Urothelium cell line (cell line): ENCODE results near the gene KAT8.
A peak's percentile ranks its signal among the peaks of the same experiment; 100 is the strongest.
"Not testable (repeated sequence)": the region's sequence is repeated elsewhere in the genome, so short reads cannot be mapped to it uniquely, and the experiment has no call there.

ENCODE experiments used
- DNase-seq: peaks from one replicate; pipeline ENCODE4 v3.0.0; 2011; ENCODE audit warnings: low spot score, mixed read lengths
- FAIRE-seq: peaks from 2 replicates; lab custom pipeline; 2011; peaks lifted over from hg19 to GRCh38; lab: Jason Lieb, UNC

The KAT8 gene

DNA sequence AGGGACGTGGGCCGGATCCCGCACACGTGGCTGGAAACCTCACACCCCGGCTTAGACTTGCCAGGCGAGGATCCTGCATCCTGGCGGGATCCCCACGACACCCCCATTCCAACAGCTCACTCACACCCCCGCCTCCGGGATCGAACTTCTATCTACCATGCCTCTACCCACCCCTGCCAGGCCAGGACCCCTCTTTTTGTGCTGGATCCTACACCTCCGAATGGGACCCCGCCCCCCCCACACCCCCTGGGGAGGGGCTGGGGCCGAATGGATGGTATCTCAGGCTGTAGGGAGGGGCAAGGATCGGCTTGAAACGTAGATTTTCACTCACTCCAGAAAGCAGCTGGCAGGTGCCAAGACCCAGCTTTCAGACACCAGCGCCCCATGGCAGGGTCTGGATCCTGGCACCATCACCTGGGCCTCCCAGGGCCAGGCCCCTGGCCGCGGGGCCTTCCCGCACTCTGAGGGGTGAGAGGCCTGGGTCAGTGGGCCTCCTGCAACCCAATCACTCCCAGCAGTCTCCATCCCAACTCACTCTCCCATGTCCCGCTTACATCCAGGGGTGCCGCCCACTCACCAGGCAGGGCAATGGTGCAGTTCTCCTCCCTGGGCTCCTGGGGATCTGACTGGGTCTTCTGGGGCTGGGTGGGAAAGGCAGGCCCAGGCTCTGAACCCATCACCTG, 25.7 kb downstream of the KAT8 start:
- FAIRE-seq (no peak), DNase-seq (no peak)

DNA sequence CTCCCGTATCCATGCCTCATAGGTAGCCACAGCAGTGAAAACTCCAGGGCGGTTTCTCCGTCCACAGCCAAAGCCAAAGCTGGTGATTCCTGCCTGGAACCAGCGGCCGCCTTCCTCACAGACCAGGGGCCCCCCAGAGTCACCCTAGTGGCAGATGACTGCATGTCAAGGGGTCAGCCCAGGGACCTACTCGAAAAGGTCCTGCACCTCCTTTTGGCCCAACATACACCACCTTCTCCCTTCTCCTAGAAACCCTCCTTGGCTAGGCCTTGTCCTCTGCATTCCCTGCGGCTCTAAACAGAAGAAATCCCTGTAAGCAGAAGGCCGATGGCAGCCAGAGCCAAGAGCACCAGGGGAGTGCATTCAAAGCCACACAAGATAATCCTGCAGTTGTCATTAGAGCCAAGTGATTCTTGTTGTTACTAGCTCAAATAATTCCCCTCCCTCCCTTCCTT, 26.3 kb downstream of the KAT8 start:
- no peak for FAIRE-seq
- DNase-seq, result no peak

DNA sequence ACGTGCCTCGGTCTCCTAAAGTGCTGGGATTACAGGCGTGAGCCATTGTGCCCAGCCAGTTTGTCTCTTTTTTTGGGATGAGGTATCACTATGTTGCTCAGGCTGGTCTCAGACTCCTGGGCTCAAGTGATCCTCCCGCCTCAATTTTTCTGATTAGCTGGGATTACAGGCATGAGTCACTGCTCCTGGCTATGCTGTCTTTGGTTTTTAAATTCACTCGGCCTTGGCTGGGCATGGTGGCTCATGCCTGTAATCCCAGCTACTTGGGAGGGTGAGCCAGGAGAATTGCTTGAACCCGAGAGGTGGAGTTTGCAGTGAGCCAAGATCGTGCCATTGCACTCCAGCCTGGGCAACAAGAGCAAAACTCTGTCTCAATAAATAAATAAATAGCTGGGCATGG, 27.0 kb downstream of the KAT8 start:
- DNase-seq, FAIRE-seq: not testable (repeated sequence)

DNA sequence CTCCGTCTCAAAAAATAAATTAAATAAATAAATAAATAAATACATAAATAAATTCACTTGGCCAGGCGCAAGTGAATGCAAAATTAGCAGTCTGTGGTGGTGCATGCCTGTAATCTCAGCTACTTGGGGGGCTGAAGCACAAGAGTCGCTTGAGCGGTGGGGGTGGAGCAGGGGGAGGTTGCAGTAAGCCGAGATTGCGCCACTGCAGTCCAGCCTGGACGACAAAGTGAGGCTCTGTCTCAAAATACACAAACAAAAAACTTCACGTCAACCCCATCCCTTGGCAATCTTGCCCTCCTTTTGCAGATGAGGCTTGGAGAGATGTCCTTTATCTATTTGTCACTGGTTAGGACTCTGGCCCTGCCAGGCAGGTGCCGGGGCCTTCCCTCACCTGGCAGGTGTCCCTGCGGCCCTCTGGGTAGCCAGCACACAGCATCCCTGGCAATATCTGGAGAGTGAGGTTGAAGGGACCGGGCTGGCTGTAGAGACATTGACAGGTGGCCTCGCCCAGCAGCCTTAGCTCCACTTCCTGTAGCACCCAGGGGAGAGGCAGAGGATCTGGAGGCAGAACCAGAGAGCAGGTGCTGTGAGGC, 28.0 kb downstream of the KAT8 start:
- DNase-seq, result no peak
- FAIRE-seq, result no peak

DNA sequence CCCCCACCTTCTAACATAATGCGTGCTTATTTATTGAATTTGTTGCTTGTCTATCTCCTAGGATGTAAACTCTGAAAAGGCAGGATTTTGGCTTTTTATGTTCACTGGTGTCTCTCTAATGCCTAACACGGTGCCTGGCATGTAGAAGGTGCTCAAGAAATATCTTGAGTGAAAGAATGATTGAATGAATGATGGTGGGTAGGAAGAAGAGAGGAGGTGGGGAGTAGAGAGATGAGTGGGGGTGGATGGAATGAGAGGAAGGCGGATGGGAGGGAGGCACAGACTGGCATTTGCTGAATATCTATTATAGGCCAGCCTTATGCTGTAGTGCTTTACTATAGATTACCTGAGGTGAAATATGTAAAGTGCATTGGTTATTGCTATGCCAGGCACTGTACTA, 30.1 kb downstream of the KAT8 start:
- FAIRE-seq, result no peak

DNA sequence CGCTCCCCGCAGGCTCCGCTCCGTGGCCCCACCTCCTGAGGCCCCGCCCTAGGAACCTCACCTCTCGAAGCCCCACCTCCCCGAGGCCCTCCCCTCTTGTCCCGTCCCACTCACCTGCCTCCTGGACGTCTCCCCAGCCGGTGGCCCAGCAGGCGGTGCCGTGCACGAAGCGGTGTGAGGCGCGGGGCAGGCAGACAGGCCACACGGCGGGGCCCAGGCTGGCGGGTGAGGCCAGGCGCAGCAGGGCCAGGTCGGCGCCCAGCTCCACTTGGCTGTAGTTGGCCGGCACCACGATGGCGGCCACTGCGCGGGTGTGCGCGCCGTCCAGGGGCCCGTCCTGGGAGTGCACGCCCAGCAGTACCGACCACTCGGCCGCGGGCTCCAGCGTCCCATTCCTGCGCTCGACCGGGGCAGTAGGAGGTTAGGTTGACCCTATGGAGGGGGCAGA, 30.8 kb downstream of the KAT8 start:
- DNase-seq, result no peak
- no peak for FAIRE-seq

More for the DNA sequence above, 30.1 kb downstream of the KAT8 start:
- DNase-seq, result no peak

DNA sequence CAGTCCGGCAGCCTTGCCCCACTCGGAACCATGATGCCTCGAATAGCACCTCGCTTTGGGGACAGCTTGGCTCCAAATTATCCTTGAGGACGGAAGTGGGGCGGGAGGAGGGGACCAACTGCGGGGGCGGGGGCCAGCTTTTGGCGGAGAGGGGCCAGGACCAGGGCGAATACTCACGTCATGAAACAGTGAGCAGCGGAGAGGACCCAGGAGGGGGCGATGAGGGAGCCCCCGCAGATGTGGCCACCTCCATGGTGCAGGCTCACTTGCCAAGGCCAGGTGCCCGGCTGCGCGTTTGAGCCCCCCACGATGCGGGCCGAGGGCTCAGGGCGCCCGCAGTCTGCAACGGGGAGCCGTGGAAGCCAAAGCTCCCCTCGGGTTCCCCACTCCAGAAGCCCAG, 31.4 kb downstream of the KAT8 start:
- FAIRE-seq (no peak), DNase-seq (no peak)

DNA sequence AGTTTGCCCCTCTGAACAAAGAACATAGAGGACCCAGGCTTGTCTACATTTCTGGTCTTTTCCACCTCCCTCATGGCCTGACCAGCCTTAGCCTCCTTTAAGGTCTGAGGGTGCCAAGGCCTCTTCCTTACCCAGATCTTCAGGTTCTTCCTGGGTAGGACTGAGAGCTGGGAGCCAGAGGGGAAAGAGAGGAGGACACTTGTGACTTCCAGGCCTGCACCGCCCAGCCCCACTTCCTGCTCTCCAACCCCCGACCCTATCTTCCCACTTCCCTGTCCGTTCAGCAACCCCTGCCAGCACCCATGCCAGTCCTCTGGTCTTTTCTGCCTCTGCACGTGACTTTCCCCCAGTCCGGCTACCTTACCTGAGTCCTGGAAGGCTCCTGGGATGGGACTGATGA, 31.9 kb downstream of the KAT8 start:
- FAIRE-seq (no peak), DNase-seq (no peak)

DNA sequence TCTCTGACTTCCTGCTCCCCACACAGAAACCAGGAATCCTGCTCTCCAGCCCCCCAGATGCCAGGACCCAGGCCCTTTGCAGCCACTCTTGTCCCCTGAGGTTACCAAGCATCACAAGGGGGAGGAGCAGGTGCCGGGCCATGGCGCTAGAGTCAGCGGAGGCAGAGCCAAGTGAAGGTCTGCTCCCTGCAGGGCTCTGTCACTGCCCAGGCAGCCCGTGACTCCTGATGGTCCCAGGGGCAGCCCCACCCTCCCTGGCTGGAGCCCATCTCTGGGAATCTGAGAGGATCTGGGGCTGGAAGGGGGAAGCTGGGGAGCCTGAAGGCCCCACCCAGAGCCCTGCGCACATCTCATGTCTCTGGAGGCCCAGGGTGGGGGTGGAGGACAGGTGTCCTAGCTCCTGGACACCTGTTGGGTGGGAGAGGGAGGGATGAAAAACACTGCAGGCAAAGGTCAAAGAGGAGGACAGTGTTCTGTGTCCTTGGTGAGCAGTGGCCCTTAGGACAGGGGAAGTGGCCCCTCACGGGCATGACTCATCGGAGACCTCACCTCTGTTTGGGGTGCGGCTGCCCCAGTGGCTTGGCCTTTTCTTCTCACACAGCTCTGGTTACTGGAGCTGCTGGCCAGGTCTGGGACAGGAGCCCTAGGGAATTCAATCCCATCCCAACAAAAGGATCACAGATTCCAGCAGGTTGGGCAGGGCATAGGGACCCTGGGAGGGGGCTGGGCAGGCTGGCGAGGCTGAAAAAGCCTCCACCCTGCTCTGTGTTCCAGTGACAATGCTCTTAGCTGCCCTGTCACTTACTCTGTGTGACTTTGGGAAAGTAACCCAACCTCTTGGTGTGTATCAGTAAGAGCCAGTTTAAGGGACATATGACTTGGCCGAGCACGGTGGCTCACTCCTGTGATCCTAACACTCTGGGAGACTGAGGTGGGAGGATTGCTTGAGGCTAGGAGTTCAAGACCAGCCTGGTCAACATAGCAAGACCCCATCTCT, 32.7 kb downstream of the KAT8 start, which contains the start of gene PRSS36:
Gene PRSS36, minus strand, starts transcription at position 173 of the 997 bp plus-strand sequence. Its CDS starts 31 bp downstream, at position 142.
- DNase-seq (no peak), FAIRE-seq (no peak)

DNA sequence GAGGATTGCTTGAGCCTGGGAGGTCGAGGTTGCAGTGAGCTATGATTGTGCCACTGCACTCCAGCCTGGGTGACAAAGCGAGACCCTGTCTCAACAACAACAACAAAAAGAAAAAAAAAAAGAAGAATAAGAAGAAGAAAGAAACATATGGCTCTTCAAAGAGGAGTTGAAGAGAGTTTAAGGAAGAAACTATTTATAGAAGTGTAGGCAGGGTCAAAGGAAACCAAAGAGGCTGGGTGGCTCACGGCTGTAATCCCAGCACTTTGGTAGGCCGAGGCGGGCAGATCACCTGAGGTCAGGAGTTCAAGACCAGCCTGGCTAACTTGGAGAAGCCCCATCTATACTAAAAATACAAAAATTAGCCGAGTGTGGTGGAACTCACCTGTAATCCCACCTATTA, 33.5 kb downstream of the KAT8 start:
- FAIRE-seq, DNase-seq: not testable (repeated sequence)

DNA sequence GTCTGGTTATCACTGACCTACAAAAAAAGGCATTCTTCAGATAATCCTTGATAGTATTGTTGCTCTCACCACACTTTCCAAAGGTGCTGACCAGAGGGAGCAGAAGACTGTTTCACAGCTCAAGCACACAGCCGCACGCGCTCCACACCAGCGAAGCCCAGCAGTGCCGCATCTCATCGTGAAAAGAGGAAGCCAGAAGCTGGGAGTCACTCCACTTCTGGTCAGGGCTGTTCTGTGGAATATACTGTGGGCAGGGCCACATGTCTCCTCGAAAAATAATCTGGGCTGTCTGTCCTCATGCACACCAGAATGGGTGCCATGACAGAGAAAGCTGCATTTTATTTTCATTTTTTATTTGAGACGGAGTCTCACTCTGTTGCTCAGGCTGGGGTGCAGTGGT, 39.7 kb downstream of the KAT8 start:
- no peak for FAIRE-seq
- no peak for DNase-seq

DNA sequence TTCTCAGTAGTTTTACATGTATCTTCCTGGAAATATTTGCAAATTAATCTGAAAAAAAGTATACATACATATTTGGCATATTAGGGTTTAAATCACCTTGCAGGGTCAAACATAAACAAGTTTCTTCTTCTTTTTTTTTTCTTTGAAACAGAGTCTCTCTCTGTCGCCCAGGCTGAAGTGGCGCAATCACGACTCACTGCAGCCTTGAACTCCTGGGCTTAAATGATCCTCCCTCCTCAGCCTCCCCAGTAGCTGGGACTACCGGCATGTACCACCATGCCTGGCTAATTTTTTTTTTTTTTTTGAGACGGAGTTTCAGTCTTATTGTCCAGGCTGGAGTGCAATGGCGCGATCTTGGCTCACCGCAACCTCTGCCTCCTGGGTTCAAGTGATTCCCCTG, 49.9 kb downstream of the KAT8 start:
- DNase-seq (no peak), FAIRE-seq (no peak)

DNA sequence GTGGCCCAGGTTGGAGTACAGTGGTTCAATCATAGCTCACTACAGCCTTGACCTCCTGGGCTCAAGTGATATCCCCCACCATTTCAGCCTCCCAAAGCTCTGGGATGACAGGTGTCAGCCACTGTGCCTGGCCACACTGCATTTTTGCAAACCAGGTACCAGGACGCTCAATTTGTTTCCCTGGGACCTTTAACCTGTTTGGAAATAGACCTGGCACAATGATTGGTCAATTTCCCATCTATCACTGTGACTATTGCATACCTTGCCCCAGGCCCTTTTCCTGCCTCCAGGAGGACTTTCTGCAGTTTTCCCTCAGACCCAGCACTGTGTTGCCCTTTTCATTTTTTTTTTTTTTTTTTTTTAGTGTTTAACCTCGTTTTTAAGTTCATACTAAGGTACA, 51.4 kb downstream of the KAT8 start:
- FAIRE-seq, result no peak
- no peak for DNase-seq

DNA sequence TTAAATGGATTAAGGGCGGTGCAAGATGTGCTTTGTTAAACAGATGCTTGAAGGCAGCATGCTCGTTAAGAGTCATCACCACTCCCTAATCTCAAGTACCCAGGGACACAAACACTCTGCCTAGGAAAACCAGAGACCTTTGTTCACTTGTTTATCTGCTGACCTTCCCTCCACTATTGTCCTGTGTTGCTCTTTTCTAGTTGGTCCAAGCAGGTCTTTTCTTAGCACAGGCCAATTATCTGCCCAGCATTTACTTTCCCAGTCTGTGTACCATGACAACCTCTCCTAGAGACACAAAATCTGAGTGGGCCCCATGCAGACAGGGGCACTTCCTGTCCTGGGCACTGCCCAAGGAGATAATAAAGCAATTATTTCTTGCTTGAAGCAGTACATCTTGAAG, 52.6 kb downstream of the KAT8 start:
- not testable (repeated sequence) for DNase-seq, FAIRE-seq

DNA sequence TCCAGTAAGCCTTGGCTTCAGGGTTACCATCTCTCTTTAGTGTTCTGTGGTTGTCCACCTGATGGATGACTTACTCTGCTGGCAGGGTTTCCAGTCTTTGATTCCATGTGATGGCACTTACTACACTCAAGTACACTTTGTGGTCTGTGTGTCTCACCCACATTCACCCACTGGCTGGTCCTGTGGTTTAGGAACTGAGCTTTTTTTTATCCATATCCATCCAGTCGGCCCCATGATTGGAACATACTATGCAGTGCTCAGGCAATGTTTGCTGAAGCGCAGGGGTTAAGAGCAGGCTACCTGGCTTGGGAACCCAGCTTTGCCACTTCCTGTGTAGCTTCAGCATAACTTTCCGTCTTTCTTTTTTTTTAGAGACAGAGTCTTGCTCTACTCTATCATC, 59.7 kb downstream of the KAT8 start:
- DNase-seq, result peak; percentile 72
- no peak for FAIRE-seq

DNA sequence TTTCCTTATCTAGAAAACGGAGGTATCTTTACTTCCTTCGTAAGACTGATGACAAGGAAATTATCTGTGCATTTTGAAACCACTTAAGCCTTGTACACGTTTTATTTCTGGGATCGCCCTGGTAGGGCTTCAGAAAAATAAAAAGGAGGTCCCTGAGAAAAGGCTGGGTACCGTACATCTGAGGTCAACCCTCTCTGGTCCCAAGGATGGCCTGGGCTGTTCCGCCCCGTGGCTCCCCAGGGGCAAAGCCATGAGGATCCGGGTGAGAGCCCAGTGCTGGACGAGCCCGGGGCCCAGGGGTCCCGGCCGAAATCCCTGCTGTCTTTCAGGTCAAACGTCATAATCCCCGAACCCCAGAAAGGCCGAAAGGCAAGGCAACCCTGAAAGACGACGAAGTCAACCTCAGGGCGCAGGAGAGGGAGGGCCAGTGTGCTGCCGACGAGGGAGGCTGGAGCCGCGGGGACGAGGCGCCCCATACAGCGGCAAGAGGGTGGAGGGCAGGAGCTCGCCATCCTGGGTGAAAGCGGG, 61.8 kb downstream of the KAT8 start:
- DNase-seq, result no peak
- FAIRE-seq, result no peak

DNA sequence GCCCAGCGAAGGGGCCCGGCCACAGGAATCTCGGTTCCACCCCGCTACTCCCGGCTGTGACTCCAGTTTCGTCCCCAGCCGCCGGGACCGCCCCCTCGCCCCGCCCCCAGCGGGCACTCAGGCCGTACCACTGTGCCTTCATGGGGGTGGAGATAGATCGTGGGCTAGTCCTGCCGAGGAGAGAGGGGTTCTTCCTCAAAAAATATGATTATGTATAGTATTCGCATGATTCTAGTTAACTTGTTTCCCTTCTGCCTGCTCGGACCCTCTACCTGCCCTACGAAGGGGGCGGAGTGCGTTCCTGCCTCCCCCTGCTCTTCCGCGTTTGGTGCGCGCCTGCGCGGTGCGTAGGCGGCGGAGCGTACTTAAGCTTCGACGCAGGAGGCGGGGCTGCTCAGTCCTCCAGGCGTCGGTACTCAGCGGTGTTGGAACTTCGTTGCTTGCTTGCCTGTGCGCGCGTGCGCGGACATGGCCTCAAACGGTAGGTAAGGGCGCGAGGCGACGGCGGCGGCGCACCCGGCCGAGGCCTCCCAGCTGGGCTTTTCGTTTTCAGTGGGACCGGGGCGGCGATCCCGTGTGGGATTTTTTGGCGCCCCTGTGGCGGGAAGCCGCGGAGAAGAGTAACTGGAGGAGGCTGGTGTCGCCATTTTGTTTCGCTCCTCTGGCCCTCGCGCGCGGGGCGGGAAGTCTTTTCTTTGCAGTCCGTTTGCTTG, 62.4 kb downstream of the KAT8 start, which contains the start of gene FUS:
Gene FUS, plus strand, starts transcription at position 393 of the 713 bp plus-strand sequence. Its CDS starts 76 bp downstream, at position 469.
- DNase-seq (peak; percentile 91), FAIRE-seq (peak; percentile 42)
